GM18858 (cell line): Measurements from ENCODE around the gene TMEM59.
"Not testable (repeated sequence)": the region's sequence is repeated elsewhere in the genome, so short reads cannot be mapped to it uniquely, and the experiment has no call there.

Experiments used
- ATAC-seq: cut with Tn5 transposase; IDR thresholded peaks from one replicate; pipeline ENCODE4 v1.9.1; 2021; ENCODE audit not compliant: unreplicated experiment

The TMEM59 gene

GRCh38 chr1:54052934-54053744 lies at the start of gene TMEM59, which contains the start of gene TCEANC2:
Gene TMEM59, minus strand, starts transcription at chr1:54053204. Its CDS starts 16 bp downstream, at chr1:54053188.
Gene TCEANC2, plus strand, starts transcription at chr1:54053608. Its CDS starts 815 bp downstream, at chr1:54054423.
- peak; percentile 86 for ATAC-seq

GRCh38 chr1:54100500-54100899 lies 47.5 kb upstream of the TMEM59 start:
- ATAC-seq: no peak

- ATAC-seq: no peak
Measured at GRCh38 chr1:54099061-54099610, 46.1 kb upstream of the TMEM59 start.

DNA sequence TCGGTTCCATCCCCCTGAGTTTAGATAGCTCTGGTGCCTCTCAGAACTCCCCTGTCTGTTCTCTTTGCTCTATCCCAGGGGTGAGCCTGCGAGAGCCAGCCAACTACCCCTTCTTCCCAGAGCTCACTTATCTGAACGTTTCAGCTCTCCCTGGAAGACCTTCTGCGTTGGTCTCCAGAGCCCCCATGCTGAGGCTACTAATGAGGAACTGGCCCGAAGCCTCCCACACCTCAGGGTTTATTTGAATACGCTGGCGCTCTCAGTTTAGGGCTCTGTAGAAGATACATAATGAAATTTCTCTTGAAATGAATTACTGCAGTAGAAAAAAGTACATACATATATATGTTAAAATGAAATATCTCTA lies 43.9 kb upstream of the TMEM59 start:
- no peak for ATAC-seq

DNA sequence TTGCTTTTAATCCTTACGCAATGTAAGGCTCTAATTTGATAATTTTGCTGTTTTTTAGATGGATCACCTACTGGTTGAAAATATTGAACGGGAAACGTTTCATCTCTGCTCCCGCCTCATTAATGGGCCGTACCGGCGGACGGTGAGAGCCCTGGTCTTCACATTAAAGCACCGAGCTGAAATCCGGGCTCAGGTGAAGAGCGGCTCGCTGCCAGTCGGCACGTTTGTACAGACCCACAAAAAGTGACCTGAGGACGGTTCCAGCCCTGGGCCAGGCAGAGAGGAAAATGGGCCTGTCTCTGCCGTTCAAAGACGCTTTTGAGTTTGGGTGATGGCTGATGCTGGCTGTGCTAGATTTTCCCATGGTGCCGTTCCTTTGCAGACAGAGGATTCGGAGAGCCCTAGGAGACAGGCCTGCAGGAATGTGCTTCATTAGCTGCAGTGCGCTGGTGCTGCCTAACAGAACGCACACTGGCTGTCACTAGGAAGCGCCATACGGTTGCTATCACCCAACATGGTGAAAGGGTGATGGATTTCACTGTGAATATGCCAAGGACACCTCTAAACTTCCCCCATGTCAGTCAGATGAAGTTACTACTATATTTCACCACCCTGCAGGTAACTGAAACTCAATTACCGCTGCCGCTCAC lies 43.3 kb upstream of the TMEM59 start:
- ATAC-seq: no peak

DNA sequence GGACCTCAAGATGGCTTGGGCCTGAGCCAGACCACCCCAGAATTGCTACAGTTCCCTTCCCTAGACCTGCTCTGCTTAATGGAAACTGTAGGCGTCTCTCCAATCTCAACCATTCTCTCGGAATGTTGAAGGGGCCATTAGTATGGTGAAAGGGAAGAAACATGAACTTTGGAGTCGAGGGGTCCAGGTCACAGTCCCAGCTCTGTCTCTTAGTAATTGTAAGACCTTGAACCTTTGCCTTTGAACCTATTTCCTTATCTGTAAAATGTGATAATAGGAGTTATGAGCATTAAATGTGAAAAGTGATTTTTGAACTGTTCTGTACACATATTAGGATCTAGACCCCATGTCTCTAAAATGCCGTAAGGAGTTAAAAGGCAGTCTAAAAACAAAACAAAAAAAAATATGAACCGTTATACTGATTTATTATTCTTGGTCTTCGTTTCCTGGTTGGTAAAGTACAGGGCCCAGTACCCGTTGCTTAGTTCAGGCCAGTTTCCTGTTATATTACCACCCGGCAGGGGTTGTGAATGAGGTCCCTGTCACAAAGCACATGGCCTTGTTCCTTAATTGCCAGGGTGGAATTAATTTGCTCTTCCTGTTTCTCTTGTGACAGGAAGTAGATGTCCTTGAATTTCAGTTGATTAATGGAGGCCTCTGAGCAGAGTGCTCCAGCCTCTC lies 42.7 kb upstream of the TMEM59 start:
- ATAC-seq: no peak

GRCh38 chr1:54094730-54095105 lies 41.7 kb upstream of the TMEM59 start:
- not testable (repeated sequence) for ATAC-seq

DNA sequence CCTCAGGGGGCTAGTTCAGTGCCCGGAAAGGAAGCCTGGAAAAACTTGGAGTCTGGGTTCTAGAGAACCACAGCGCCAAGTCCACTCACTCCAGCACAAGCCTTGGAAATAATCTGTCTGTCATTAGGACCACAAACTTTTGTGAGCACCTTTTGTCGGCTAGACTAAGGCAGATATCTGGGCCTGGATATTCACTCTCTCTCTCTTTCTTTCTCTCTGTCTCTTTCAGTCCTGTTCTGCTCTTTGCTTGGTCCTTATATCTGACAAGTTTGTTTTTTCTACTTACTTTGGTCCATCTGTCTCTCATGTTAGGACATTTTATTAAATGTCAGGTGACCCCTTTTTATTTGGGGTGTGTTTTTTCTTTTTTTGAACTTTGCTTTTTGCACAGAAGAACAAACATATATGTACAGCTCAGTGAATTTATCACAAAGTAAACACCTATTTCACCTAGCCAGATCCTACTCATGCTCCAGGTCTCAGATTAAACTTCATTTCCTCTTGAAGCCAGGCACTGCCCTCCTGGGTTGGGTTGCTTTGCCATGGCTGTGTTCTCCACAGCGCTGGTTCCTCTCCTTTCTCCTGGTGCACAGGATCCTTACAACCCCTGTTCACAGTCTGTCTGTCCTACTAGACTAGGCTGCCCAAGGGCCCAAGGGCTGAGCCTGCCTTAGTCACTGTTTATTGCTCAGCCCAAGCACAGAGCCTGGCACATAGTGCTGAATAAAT lies 41.2 kb upstream of the TMEM59 start:
- no peak for ATAC-seq

GRCh38 chr1:54091666-54092065 lies 38.7 kb upstream of the TMEM59 start:
- no peak for ATAC-seq

DNA sequence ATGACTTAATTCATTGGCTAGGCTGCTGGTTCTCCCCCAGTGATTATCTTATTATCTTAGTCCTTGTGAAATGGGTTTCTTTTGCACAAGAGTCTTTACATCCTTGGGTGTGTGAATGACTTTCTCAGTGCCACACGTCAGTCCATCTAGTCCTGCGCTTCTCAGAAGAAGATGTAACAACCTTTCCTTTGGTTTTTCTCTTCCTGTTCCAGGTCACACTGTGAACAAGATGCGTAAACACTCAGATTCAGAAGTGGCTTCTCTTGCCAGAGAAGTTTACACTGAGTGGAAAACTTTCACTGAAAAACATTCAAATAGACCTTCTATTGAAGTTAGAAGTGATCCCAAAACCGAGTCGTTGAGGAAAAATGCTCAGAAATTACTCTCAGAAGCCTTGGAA lies 35.4 kb upstream of the TMEM59 start:
- ATAC-seq: no peak

DNA sequence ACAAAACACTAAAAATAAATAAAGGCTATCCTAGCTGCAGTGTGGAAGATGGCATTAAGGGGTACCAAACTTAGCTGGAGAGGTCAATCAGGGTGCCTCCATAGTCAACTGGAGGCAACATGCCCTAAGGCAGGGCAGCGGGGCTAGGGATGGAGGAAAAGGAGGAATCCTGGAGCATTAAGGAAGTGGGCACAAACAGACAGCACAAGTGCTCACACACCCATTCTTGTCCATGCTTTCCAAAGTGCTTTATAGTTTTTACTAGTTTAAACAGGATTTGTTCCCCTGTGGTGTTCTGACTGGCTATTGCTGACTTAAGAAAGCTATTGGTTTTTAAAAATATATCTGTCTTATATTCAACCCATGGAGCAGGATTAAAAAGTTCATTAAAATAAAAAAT lies 33.8 kb upstream of the TMEM59 start:
- ATAC-seq: no peak

- no peak for ATAC-seq
Measured at GRCh38 chr1:54084794-54085193, 31.8 kb upstream of the TMEM59 start.

GRCh38 chr1:54081306-54082270 lies 28.6 kb upstream of the TMEM59 start:
- no peak for ATAC-seq

GRCh38 chr1:54080598-54081049 lies 27.6 kb upstream of the TMEM59 start:
- no peak for ATAC-seq

DNA sequence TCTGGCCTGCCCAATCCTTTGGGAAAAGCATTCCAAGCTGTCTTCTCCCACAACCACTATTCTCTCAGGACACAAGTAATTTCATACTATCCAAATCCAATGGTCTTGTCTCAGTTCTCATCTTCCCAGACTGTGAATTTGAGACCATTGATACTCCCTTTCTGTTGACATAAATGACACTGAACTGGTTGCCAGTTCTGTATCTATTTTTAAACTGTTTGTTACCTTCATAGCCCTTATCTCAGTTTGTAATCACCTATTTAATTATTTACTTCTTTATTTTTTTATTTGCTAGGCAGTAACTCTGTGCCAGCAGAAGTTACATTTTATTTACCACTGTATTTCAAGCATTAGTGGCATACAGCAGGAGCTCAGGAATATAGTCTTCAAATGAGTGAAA lies 24.4 kb upstream of the TMEM59 start:
- no peak for ATAC-seq

DNA sequence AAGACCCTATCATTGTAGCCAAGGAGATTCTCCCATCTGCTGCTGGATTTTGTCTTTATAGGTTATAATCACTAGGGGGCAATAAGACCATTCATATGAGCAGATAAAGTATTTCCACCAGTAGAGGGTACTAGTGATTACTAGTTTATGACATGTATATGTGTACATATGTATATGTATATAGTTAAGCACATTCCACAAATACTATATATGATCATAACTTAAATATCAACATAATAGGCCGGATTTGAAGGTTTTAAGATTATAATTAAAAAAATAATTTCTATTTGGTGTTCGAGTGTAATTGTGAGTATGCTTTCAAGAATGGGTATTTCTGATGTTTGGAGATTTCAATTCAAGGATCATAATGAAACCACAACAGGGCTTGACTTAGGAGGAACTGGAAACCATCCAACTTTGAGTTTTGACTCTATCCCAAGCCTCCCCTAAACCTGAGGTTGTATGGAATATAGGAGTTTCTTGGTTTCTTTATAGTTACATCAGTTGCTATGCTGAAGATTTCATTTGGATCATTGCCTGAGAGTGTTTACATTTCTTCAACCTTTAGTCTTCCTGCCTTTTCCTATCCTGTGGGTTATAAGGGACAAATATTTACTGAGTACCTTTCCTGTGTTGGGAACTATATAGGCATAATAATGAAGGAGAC lies 17.3 kb upstream of the TMEM59 start:
- ATAC-seq: peak; percentile 57

- no peak for ATAC-seq
Measured at GRCh38 chr1:54069791-54070170, 16.8 kb upstream of the TMEM59 start.

- no peak for ATAC-seq
Measured at GRCh38 chr1:54064299-54064698, 11.3 kb upstream of the TMEM59 start.

- ATAC-seq: no peak
Measured at GRCh38 chr1:54054438-54054749, 1.4 kb upstream of the TMEM59 start.
